Endothelial cell of umbilical vein (primary cell): Measurements from ENCODE around the gene NFATC1. TPM values are rescaled to one million over a fixed set of nuclear protein-coding genes. Genes with fewer than 3 reads are reported as not detected.

Experiments
- BruUV-seq: library from RNA; stranded (reverse); fragments of 400-500 nt; replicated peaks from 2 replicates; lab custom pipeline; 2021; lab: Mats Ljungman, UMichigan
- CTCF ChIA-PET: fragments of 300-600, 350-600 bp; sonication (Branson Sonifier 250); formaldehyde crosslinking; loops from one replicate; lab custom pipeline; 2021; ENCODE audit warnings: antibody characterized with exemption, inconsistent platforms; lab: Charles Lee
- POLR2A ChIA-PET: fragments of 300-600, 350-600 bp; sonication (Branson Sonifier 250); formaldehyde crosslinking; loops from one replicate; lab custom pipeline; 2021; ENCODE audit warnings: antibody characterized with exemption, inconsistent platforms; lab: Charles Lee
- DNase-seq: peaks from one replicate; pipeline ENCODE4 v3.0.0-alpha.2; 2011; ENCODE audit warnings: low read depth, low spot score
- FAIRE-seq: peaks from 2 replicates; lab custom pipeline; 2011; peaks lifted over from hg19 to GRCh38; lab: Jason Lieb, UNC
- H2AFZ ChIP-seq: 2 replicates; pipeline ENCODE4 v1.6.0; 2012; ENCODE audit warnings: low read depth, low read length, control low read depth, inconsistent platforms
- H3K27ac ChIP-seq: 2 replicates; pipeline ENCODE4 v1.5.1; 2011; ENCODE audit warnings: low read depth, mild to moderate bottlenecking, control low read depth, low read length, moderate library complexity; ENCODE audit not compliant: insufficient read depth
- H3K27me3 ChIP-seq, 2 experiments: 2 replicates each; pipeline versions ENCODE4 v1.6.0 to v1.6.1; 2011; ENCODE audit warnings: low read length in 2 of 2, mixed read lengths in 1 of 2; ENCODE audit not compliant: control insufficient read depth in 2 of 2, insufficient read depth in 2 of 2
- H3K36me3 ChIP-seq, 2 experiments: 2 replicates in 1 of 2; 3 replicates in 1 of 2; pipeline ENCODE4 v1.5.1; 2011; ENCODE audit warnings: low read length in 2 of 2, mild to moderate bottlenecking in 1 of 2, moderate library complexity in 1 of 2; ENCODE audit not compliant: control insufficient read depth in 2 of 2, insufficient read depth in 2 of 2; ENCODE audit errors: extremely low read depth in 1 of 2
- H3K4me1 ChIP-seq: 3 replicates; pipeline ENCODE4 v1.5.1; 2011; ENCODE audit warnings: mild to moderate bottlenecking, low read length; ENCODE audit not compliant: control insufficient read depth, insufficient read depth; ENCODE audit errors: extremely low read depth
- H3K4me2 ChIP-seq: 2 replicates; pipeline ENCODE4 v1.6.1; 2011; ENCODE audit warnings: low read length, control low read depth, mixed read lengths; ENCODE audit not compliant: insufficient read depth
- H3K4me3 ChIP-seq, 3 experiments: fragments of 200-600 bp in 1 of 3; sonication (generic), shearing (Covaris generic) in 1 of 3; replicated peaks in 1 of 3; 2 replicates each; pipeline ENCODE4 v1.5.1; 2011 to 2016; ENCODE audit warnings: control low read depth in 3 of 3, low read length in 3 of 3, mild to moderate bottlenecking in 2 of 3, inconsistent platforms in 1 of 3, low read depth in 1 of 3, moderate library complexity in 1 of 3; ENCODE audit not compliant: insufficient read depth in 1 of 3
- H3K79me2 ChIP-seq: 2 replicates; pipeline ENCODE4 v1.6.0; 2012; ENCODE audit warnings: low read length, inconsistent platforms; ENCODE audit not compliant: control insufficient read depth, insufficient read depth
- H3K9ac ChIP-seq: replicated peaks from 2 replicates; pipeline ENCODE3; 2011; ENCODE audit warnings: low read length, control low read depth; ENCODE audit not compliant: insufficient read depth; ENCODE audit errors: extremely low read depth
- H3K9me1 ChIP-seq: replicated peaks from 3 replicates; pipeline ENCODE4 v1.6.0; 2011; ENCODE audit warnings: mild to moderate bottlenecking, low read length; ENCODE audit not compliant: control insufficient read depth, insufficient read depth; ENCODE audit errors: extremely low read depth
- H3K9me3 ChIP-seq: replicated peaks from 2 replicates; pipeline ENCODE4 v1.5.1; 2012; ENCODE audit warnings: low read length, inconsistent platforms; ENCODE audit not compliant: control insufficient read depth, insufficient read depth
- H4K20me1 ChIP-seq: replicated peaks from 2 replicates; pipeline ENCODE3; 2011; ENCODE audit warnings: mild to moderate bottlenecking, low read length; ENCODE audit not compliant: control insufficient read depth, insufficient read depth; ENCODE audit errors: extremely low read depth
- EZH2 ChIP-seq: IDR thresholded peaks from 2 replicates; pipeline ENCODE4 v1.6.1; 2012; ENCODE audit warnings: borderline replicate concordance, low read depth, mild to moderate bottlenecking, moderate library complexity, low read length, inconsistent platforms; ENCODE audit not compliant: severe bottlenecking
- FOS ChIP-seq: IDR thresholded peaks from 2 replicates; pipeline ENCODE4 v1.6.1; 2011; ENCODE audit warnings: mild to moderate bottlenecking, low read length, moderate library complexity, borderline replicate concordance; ENCODE audit not compliant: insufficient read depth
- GATA2 ChIP-seq: IDR thresholded peaks from 2 replicates; pipeline ENCODE4 v1.7.0; 2011; ENCODE audit warnings: low read depth, mild to moderate bottlenecking, moderate library complexity, mixed read lengths, low read length; ENCODE audit not compliant: insufficient read length, insufficient read depth
- JUN ChIP-seq: IDR thresholded peaks from 2 replicates; pipeline ENCODE4 v1.6.1; 2011; ENCODE audit warnings: borderline replicate concordance, low read depth; ENCODE audit not compliant: insufficient read length, insufficient read depth
- MYC ChIP-seq: IDR thresholded peaks from one replicate; pipeline ENCODE4 v1.6.1; 2011; ENCODE audit warnings: mild to moderate bottlenecking, low read depth, low read length
- POLR2A ChIP-seq: IDR thresholded peaks from 2 replicates; pipeline ENCODE4 v1.6.1; 2012; ENCODE audit warnings: low read depth, mild to moderate bottlenecking, control low read depth, low read length
- POLR2AphosphoS5 ChIP-seq: IDR thresholded peaks from 2 replicates; pipeline ENCODE4 v1.6.1; 2012; ENCODE audit warnings: low read depth, mild to moderate bottlenecking, control low read depth, low read length, moderate library complexity; ENCODE audit not compliant: insufficient read depth
- dilution Hi-C: fragments of 300-500 bp; cut with MboI; formaldehyde crosslinking; loops from one replicate; pipeline ENCODE4 v1.15.0; 2019; ENCODE audit warnings: low sequenced_read_pairs; ENCODE audit not compliant: extremely low pct_ligation_motif_present
- intact Hi-C: fragments of 100-400 bp; cut with micrococcal nuclease; formaldehyde crosslinking; loops from one replicate; pipeline ENCODE4 v1.10.0; 2022
- polyA plus RNA-seq, 4 experiments: library from polyadenylated mRNA; depleted of rRNA in 3 of 4; stranded (reverse) in 3 of 4; unstranded in 1 of 4; fragments of >200 nt; gene quantifications; 2 replicates each; pipeline versions ENCODE4 v1.2.1 to v1.2.3, GENCODE V29; 2011 to 2012; ENCODE audit warnings: missing spikeins in 1 of 4
- total RNA-seq: library from RNA; stranded (reverse); gene quantifications from 2 replicates; pipeline ENCODE4 v1.2.3, GENCODE V29; 2021
- TF ChIP-seq, protein P1 (sequence below): IDR thresholded peaks from 2 replicates; pipeline ENCODE4 v1.6.1; 2011; ENCODE audit not compliant: insufficient read depth, insufficient read length
- TF ChIP-seq, protein P2 (sequence below), 2 donors: IDR thresholded peaks; 1 replicate in 1 of 2; 2 replicates in 1 of 2; pipeline ENCODE4 v1.5.1; 2011; ENCODE audit warnings: low read length in 2 of 2, mild to moderate bottlenecking in 2 of 2, moderate library complexity in 2 of 2, control low read depth in 1 of 2, inconsistent platforms in 1 of 2, low read depth in 1 of 2; ENCODE audit not compliant: insufficient read depth in 1 of 2; ENCODE audit errors: extremely low read depth in 1 of 2

NFATC1 gene
- total and polyA plus RNA-seq, 2 donors (not counting 3 experiments of a cell fraction or from before 2014, with no cell fraction given): 11.1 to 30.0 TPM

DNA sequence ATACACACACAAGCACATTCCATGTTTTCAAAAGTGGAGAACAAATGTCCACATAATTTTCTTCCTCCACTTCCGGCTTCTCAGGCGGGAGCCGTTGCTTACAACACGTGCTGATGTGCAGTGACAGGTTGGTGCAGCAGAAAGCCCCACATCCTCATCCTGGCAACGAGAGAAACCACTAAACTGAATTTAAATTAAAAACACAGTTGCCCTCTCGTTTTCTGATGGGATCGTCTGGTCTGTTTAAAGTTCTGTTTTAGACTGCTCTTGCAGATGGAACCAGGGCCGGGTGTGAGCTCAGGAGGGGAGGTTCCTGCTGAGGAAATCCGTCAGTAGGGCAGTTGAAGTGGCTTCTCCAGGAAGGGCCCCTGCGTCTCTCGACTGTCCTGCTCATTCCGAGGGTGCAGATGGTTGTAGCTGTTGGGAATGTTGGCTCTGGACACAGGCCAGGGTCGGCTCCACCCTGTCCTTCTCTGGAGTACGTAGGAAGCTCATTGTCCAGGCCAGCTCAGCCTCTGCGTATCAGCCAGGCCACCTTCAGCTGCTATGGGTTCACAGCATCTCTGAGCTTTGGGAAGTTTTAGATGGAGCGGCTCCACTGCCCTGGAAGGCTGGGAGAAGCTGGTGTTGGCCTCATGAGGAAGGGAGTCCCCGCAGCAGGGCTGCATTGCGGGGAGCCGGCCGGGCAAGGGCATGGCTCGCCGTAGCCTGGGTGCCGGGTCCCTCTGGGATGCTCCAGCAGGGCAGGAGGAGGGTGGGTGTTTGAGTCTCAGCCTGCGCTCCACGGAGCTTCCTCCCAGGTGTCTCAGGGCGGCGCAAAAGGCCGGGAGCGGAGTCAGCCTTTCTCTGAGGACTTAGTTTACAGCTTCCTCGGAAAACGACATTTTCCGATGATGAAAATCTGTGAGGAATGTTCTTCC lies 58.3 kb downstream of the NFATC1 start:
- ChIA-PET POLR2A (no interaction called here), CTCF (interaction anchor here (0.7 to 1.1 kb wide), 6 partner anchors 11 to 61 kb away, joined by 3 read pairs; no protein-coding TSS in a partner anchor)
- FAIRE-seq (peak; percentile 93), DNase-seq (peak; percentile 62)
- peaks cover 0 to 37% of the 10 kb centered on the region in 2 experiments for H3K36me3 ChIP-seq
- H3K9me1 ChIP-seq: no peaks in the 10 kb centered on the region
- no peaks in the 10 kb centered on the region for H3K9me3 ChIP-seq
- TF ChIP-seq MYC (no peak), POLR2A (no peak), JUN (no peak), GATA2 (no peak), FOS (no peak), EZH2 (no peak), POLR2AphosphoS5 (peak; percentile 35)
- TF ChIP-seq, protein P1, sequence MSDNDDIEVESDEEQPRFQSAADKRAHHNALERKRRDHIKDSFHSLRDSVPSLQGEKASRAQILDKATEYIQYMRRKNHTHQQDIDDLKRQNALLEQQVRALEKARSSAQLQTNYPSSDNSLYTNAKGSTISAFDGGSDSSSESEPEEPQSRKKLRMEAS: peak; percentile 39
- TF ChIP-seq, protein P2, sequence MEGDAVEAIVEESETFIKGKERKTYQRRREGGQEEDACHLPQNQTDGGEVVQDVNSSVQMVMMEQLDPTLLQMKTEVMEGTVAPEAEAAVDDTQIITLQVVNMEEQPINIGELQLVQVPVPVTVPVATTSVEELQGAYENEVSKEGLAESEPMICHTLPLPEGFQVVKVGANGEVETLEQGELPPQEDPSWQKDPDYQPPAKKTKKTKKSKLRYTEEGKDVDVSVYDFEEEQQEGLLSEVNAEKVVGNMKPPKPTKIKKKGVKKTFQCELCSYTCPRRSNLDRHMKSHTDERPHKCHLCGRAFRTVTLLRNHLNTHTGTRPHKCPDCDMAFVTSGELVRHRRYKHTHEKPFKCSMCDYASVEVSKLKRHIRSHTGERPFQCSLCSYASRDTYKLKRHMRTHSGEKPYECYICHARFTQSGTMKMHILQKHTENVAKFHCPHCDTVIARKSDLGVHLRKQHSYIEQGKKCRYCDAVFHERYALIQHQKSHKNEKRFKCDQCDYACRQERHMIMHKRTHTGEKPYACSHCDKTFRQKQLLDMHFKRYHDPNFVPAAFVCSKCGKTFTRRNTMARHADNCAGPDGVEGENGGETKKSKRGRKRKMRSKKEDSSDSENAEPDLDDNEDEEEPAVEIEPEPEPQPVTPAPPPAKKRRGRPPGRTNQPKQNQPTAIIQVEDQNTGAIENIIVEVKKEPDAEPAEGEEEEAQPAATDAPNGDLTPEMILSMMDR (IDR thresholded peaks at IDR 0.05; ENCODE audit: extremely low read depth in 1 of 2, insufficient read depth in 1 of 2, low read depth in 1 of 2, low read length in 2 of 2): no peak
- H3K4me3 ChIP-seq: no peak overlapping the region
- intact Hi-C loops (no loop called here), dilution Hi-C loops (no loop called here)
- H3K79me2 ChIP-seq: no peaks in the 10 kb centered on the region
- H2AFZ ChIP-seq: peak overlapping the region; percentile 30
- H3K27ac ChIP-seq: peak overlapping the region; percentile 47
- no peaks in the 10 kb centered on the region for H4K20me1 ChIP-seq
- H3K4me2 ChIP-seq: no peak overlapping the region
- peaks cover 23% of the 10 kb centered on the region for H3K4me1 ChIP-seq
- no TSS peak for BruUV-seq
- H3K9ac ChIP-seq: peak overlapping the region; percentile 1
- H3K27me3 ChIP-seq: no peaks in the 10 kb centered on the region
